Common myeloid progenitor, CD34-positive (primary cell): Measurements from ENCODE around the gene ITSN1.

Experiments
- CTCF ChIA-PET: fragments of 350-600 bp; sonication (Branson Sonifier 250); formaldehyde crosslinking; loops from one replicate; lab custom pipeline; 2021; ENCODE audit warnings: antibody characterized with exemption; lab: Charles Lee
- POLR2A ChIA-PET: fragments of 350-600 bp; sonication (Branson Sonifier 250); formaldehyde crosslinking; loops from one replicate; lab custom pipeline; 2021; ENCODE audit warnings: antibody characterized with exemption; lab: Charles Lee
- DNase-seq, 3 donors: peaks; one replicate each; pipeline versions ENCODE4 v3.0.0 to v3.0.0-alpha.2; 2013
- H3K27ac ChIP-seq, 2 experiments: 1 replicate in 1 of 2; 2 replicates in 1 of 2; pipeline ENCODE4 v1.7.0; 2013; ENCODE audit warnings: inconsistent platforms in 2 of 2, low read length in 2 of 2, mild to moderate bottlenecking in 2 of 2, low read depth in 1 of 2, moderate library complexity in 1 of 2; ENCODE audit not compliant: severe bottlenecking in 2 of 2, insufficient read depth in 1 of 2, poor library complexity in 1 of 2
- H3K27me3 ChIP-seq, 5 experiments: replicated peaks in 2 of 5; 1 replicate in 3 of 5; 2 replicates in 2 of 5; pipeline versions ENCODE4 v1.6.1 to v1.7.0; 2013; ENCODE audit warnings: low read length in 4 of 5, mild to moderate bottlenecking in 2 of 5, moderate library complexity in 2 of 5, inconsistent platforms in 1 of 5; ENCODE audit not compliant: insufficient read depth in 5 of 5, control insufficient read depth in 4 of 5
- H3K36me3 ChIP-seq, 4 experiments: 1 replicate in 2 of 4; 2 replicates in 2 of 4; pipeline versions ENCODE4 v1.6.1 to v1.7.0; 2013; ENCODE audit warnings: low read length in 3 of 4, control low read depth in 1 of 4, mild to moderate bottlenecking in 1 of 4; ENCODE audit not compliant: control insufficient read depth in 4 of 4, insufficient read depth in 4 of 4
- H3K4me1 ChIP-seq, 4 experiments: 1 replicate in 3 of 4; 2 replicates in 1 of 4; pipeline versions ENCODE4 v1.6.1 to v1.7.1; 2013; ENCODE audit warnings: low read length in 3 of 4, mild to moderate bottlenecking in 3 of 4, control low read depth in 1 of 4, inconsistent platforms in 1 of 4, moderate library complexity in 1 of 4; ENCODE audit not compliant: control insufficient read depth in 4 of 4, insufficient read depth in 4 of 4; ENCODE audit errors: control extremely low read depth in 1 of 4
- H3K4me3 ChIP-seq, 7 experiments: 1 replicate in 4 of 7; 2 replicates in 3 of 7; pipeline versions ENCODE4 v1.5.1 to v1.7.0; 2013; ENCODE audit warnings: mild to moderate bottlenecking in 7 of 7, low read length in 6 of 7, moderate library complexity in 6 of 7, inconsistent platforms in 2 of 7, low read depth in 2 of 7, control low read depth in 1 of 7; ENCODE audit not compliant: insufficient read depth in 4 of 7, control insufficient read depth in 1 of 7; ENCODE audit errors: extremely low read depth in 1 of 7
- H3K9me3 ChIP-seq, 5 experiments: 1 replicate in 4 of 5; 2 replicates in 1 of 5; pipeline versions ENCODE4 v1.6.1 to v1.7.1; 2013; ENCODE audit warnings: low read length in 4 of 5, mild to moderate bottlenecking in 2 of 5, inconsistent platforms in 1 of 5, low read depth in 1 of 5, moderate library complexity in 1 of 5; ENCODE audit not compliant: control insufficient read depth in 4 of 5, insufficient read depth in 2 of 5; ENCODE audit errors: control extremely low read depth in 1 of 5
- WGBS: methylation state at CpG from one replicate; pipeline ENCODE4 v1.1.5; 2013; ENCODE audit not compliant: insufficient coverage; 5-methylcytosine and 5-hydroxymethylcytosine counted together

Gene ITSN1

GRCh38 chr21:33686386-33686785, 44.1 kb downstream of the ITSN1 start:
- Histone ChIP-seq H3K27ac (no peak overlapping the region), H3K9me3 (no peaks in the 10 kb centered on the region), H3K36me3 (no peaks in the 10 kb centered on the region), H3K4me1 (no peaks in the 10 kb centered on the region), H3K27me3 (no peaks in the 10 kb centered on the region), H3K4me3 (no peak overlapping the region)
- CTCF ChIA-PET, result interaction anchor here (1.1 kb wide), 1 partner anchor 18 kb away, joined by 3 read pairs; no protein-coding TSS in a partner anchor
- 100% methylated on average over 2 of the region's 3 CpGs for WGBS
- no peak for DNase-seq
- POLR2A ChIA-PET, result no interaction called here

GRCh38 chr21:33687634-33688033, 45.3 kb downstream of the ITSN1 start:
- WGBS, result 100% methylated on average over 1 of the region's 3 CpGs
- ChIA-PET POLR2A (no interaction called here), CTCF (no interaction called here)
- H3K36me3 ChIP-seq, result no peaks in the 10 kb centered on the region
- H3K27me3 ChIP-seq, result no peaks in the 10 kb centered on the region
- H3K9me3 ChIP-seq, result no peaks in the 10 kb centered on the region
- no peak for DNase-seq
- no peaks in the 10 kb centered on the region for H3K4me1 ChIP-seq
- H3K4me3 ChIP-seq, result no peak overlapping the region
- H3K27ac ChIP-seq, result no peak overlapping the region

- CTCF ChIA-PET, result no interaction called here
- Histone ChIP-seq H3K27me3 (no peaks in the 10 kb centered on the region), H3K4me1 (no peaks in the 10 kb centered on the region), H3K9me3 (no peaks in the 10 kb centered on the region), H3K36me3 (no peaks in the 10 kb centered on the region), H3K27ac (no peak overlapping the region), H3K4me3 (no peak overlapping the region)
- WGBS, result 100% methylated on average over 1 of the region's 1 CpG
- no peak for DNase-seq
- POLR2A ChIA-PET, result no interaction called here
Measured at GRCh38 chr21:33688353-33688752, 46.1 kb downstream of the ITSN1 start.

GRCh38 chr21:33690874-33691273, 48.6 kb downstream of the ITSN1 start:
- no peak overlapping the region for H3K4me3 ChIP-seq
- WGBS, result 100% methylated on average over 1 of the region's 5 CpGs
- no peaks in the 10 kb centered on the region for H3K4me1 ChIP-seq
- no peaks in the 10 kb centered on the region for H3K9me3 ChIP-seq
- no peaks in the 10 kb centered on the region for H3K36me3 ChIP-seq
- no peak overlapping the region for H3K27ac ChIP-seq
- CTCF ChIA-PET, result no interaction called here
- H3K27me3 ChIP-seq, result no peaks in the 10 kb centered on the region
- no peak for DNase-seq
- POLR2A ChIA-PET, result interaction anchor here (0.6 kb wide), 1 partner anchor 73 kb away, joined by 3 read pairs; no protein-coding TSS in a partner anchor

GRCh38 chr21:33691945-33692603, 49.8 kb downstream of the ITSN1 start:
- H3K27ac ChIP-seq, result no peak overlapping the region
- no peaks in the 10 kb centered on the region for H3K4me1 ChIP-seq
- no peaks in the 10 kb centered on the region for H3K27me3 ChIP-seq
- no peaks in the 10 kb centered on the region for H3K9me3 ChIP-seq
- DNase-seq, result no peak
- no peak overlapping the region for H3K4me3 ChIP-seq
- CTCF ChIA-PET, result no interaction called here
- POLR2A ChIA-PET, result no interaction called here
- no peaks in the 10 kb centered on the region for H3K36me3 ChIP-seq
- WGBS, result 100% methylated on average over 4 of the region's 6 CpGs

GRCh38 chr21:33695813-33696212, 53.5 kb downstream of the ITSN1 start:
- H3K27me3 ChIP-seq, result no peaks in the 10 kb centered on the region
- no peak overlapping the region for H3K27ac ChIP-seq
- no peaks in the 10 kb centered on the region for H3K9me3 ChIP-seq
- ChIA-PET CTCF (no interaction called here), POLR2A (no interaction called here)
- H3K36me3 ChIP-seq, result no peaks in the 10 kb centered on the region
- H3K4me1 ChIP-seq, result no peaks in the 10 kb centered on the region
- 92% methylated on average over 2 of the region's 2 CpGs for WGBS
- no peak for DNase-seq
- H3K4me3 ChIP-seq, result no peak overlapping the region

- H3K4me3 ChIP-seq, result no peak overlapping the region
- CTCF ChIA-PET, result no interaction called here
- no peak for DNase-seq
- H3K27me3 ChIP-seq, result no peaks in the 10 kb centered on the region
- no peaks in the 10 kb centered on the region for H3K4me1 ChIP-seq
- no peaks in the 10 kb centered on the region for H3K9me3 ChIP-seq
- no peak overlapping the region for H3K27ac ChIP-seq
- POLR2A ChIA-PET, result interaction anchor here (0.6 kb wide), 1 partner anchor 22 kb away, joined by 5 read pairs; no protein-coding TSS in a partner anchor
- no peaks in the 10 kb centered on the region for H3K36me3 ChIP-seq
- WGBS, result 100% methylated on average over 1 of the region's 5 CpGs
Measured at GRCh38 chr21:33696465-33696864, 54.2 kb downstream of the ITSN1 start.
